Measurements from ENCODE around the gene ACSS2.

DNA sequence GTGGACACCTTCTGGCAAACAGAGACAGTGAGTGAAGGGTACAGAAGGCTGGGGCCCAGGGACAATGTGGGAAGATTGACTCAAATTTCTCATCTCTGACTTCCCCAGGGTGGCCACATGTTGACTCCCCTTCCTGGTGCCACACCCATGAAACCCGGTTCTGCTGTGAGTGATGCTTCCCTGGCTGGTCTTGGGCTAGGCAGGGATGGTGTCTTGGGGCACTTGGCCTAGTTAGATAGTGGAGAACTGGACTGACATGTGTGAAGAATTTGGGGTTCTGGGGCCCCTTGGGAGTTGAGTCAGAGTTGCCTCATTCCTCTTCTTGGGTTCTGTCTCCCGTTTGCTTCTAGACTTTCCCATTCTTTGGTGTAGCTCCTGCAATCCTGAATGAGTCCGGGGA is 45.0 kb downstream of the ACSS2 start:
- TF ChIP-seq SP1 (IDR thresholded peaks at IDR 0.05), result no peak
- TF ChIP-seq BHLHE40 (IDR thresholded peaks at IDR 0.05; ENCODE audit: borderline replicate concordance), result no peak
- no peak for TF ChIP-seq CTBP1 (IDR thresholded peaks at IDR 0.05; ENCODE audit: borderline replicate concordance)
- no peak for TF ChIP-seq L3MBTL2 (conservative IDR thresholded peaks at IDR 0.05)
- TF ChIP-seq FOXK2 (IDR thresholded peaks at IDR 0.05), result no peak
- no peak for TF ChIP-seq ELF4 (IDR thresholded peaks at IDR 0.05)
- TF ChIP-seq HDGF (IDR thresholded peaks at IDR 0.05; ENCODE audit: borderline replicate concordance), result no peak

Data from HEK293T (cell line).